Breast epithelium (tissue), 4 donors: ENCODE measurements around the gene POLR2F. TPM values are rescaled to one million over a fixed set of nuclear protein-coding genes. Genes with fewer than 3 reads are reported as not detected.

ENCODE experiments used
- DNase-seq, 2 donors: peaks; one replicate each; pipeline ENCODE4 v3.0.0-alpha.2; 2019; ENCODE audit warnings: low spot score in 2 of 2
- H3K27ac ChIP-seq, 2 donors: fragments of 200-600 bp; sonication (generic) in 1 of 2; one replicate each; pipeline ENCODE4 v1.5.1; 2016 to 2019; ENCODE audit warnings: mild to moderate bottlenecking in 1 of 2
- H3K27me3 ChIP-seq, 2 donors: fragments of 200-600 bp; sonication (generic) in 1 of 2; one replicate each; pipeline versions ENCODE4 v1.5.1 to v1.6.0; 2017 to 2019; ENCODE audit warnings: control low read depth in 1 of 2, mild to moderate bottlenecking in 1 of 2
- H3K36me3 ChIP-seq: fragments of 200-600 bp; one replicate; pipeline ENCODE4 v1.5.1; 2019
- H3K4me1 ChIP-seq, 2 donors: fragments of 200-600 bp; sonication (generic); one replicate each; pipeline ENCODE4 v1.5.1; 2016 to 2019; ENCODE audit warnings: control low read depth in 1 of 2
- H3K4me3 ChIP-seq, 3 donors: fragments of 200-600 bp; sonication (generic); 1 replicate in 2 of 3; 2 replicates in 1 of 3; pipeline ENCODE4 v1.5.1; 2016 to 2019; ENCODE audit warnings: mild to moderate bottlenecking in 3 of 3, moderate library complexity in 2 of 3
- H3K9me3 ChIP-seq, 2 donors: fragments of 200-600 bp; sonication (generic) in 1 of 2; one replicate each; pipeline ENCODE4 v1.5.1; 2016 to 2019; ENCODE audit warnings: control low read depth in 1 of 2
- CTCF ChIP-seq, 3 donors: fragments of 450-650 bp; IDR thresholded peaks; one replicate each; pipeline ENCODE4 v1.5.1; 2016 to 2017; ENCODE audit warnings: antibody characterized with exemption in 3 of 3, mild to moderate bottlenecking in 3 of 3, moderate library complexity in 3 of 3
- POLR2A ChIP-seq: fragments of 450-650 bp; IDR thresholded peaks from one replicate; pipeline ENCODE4 v1.6.1; 2016; ENCODE audit warnings: antibody characterized with exemption, mild to moderate bottlenecking, moderate library complexity
- POLR2AphosphoS5 ChIP-seq, 3 donors: sonication (generic); formaldehyde crosslinking; IDR thresholded peaks; one replicate each; pipeline ENCODE4 v1.6.1; 2017; ENCODE audit warnings: antibody characterized with exemption in 3 of 3
- intact Hi-C: fragments of 100-400 bp; cut with DNase I; formaldehyde crosslinking; loops from one replicate; pipeline ENCODE4 v1.15.1; 2023; ENCODE audit warnings: low total_unique reads
- total RNA-seq, 3 donors: library from RNA; depleted of rRNA; stranded (reverse); fragments of >200 nt; gene quantifications; one replicate each; pipeline ENCODE4 v1.1.0, GENCODE V29; 2016

POLR2F gene
- total RNA-seq, 3 donors from 2014 or later = 66.7 to 93.7 (median 82.4) TPM

GRCh38 chr22:37985050-37985585 is 31.6 kb downstream of the POLR2F start:
- Histone ChIP-seq H3K9me3 (no peaks in the 10 kb centered on the region), H3K27me3 (no peaks in the 10 kb centered on the region), H3K4me3 (peak overlapping the region in 2 of 3 donors; percentile 66 to 75), H3K36me3 (no peaks in the 10 kb centered on the region), H3K4me1 (peaks cover 0 to 5% of the 10 kb centered on the region in 2 donors), H3K27ac (peak overlapping the region; percentile 87 to 91)
- intact Hi-C loops = loop anchor here (10.0 kb wide), 1 partner anchor 50 kb away; no protein-coding TSS in a partner anchor
- no peak for TF ChIP-seq POLR2A
- TF ChIP-seq POLR2AphosphoS5 (IDR thresholded peaks at IDR 0.05) = no peak
- no peak for TF ChIP-seq CTCF (IDR thresholded peaks at IDR 0.05)
- DNase-seq = no peak

GRCh38 chr22:37985751-37986281 is 32.3 kb downstream of the POLR2F start:
- H3K4me3 ChIP-seq = peak overlapping the region in 2 of 3 donors; percentile 49 to 66
- DNase-seq = no peak
- H3K36me3 ChIP-seq = no peaks in the 10 kb centered on the region
- no peaks in the 10 kb centered on the region for H3K9me3 ChIP-seq
- peak overlapping the region; percentile 87 to 91 for H3K27ac ChIP-seq
- H3K27me3 ChIP-seq = no peaks in the 10 kb centered on the region
- TF ChIP-seq CTCF (IDR thresholded peaks at IDR 0.05) (no peak), POLR2AphosphoS5 (IDR thresholded peaks at IDR 0.05) (no peak), POLR2A (no peak)
- H3K4me1 ChIP-seq = peaks cover 0 to 11% of the 10 kb centered on the region in 2 donors
- intact Hi-C loops = loop anchor here (10.0 kb wide), 1 partner anchor 49 kb away; no protein-coding TSS in a partner anchor

- intact Hi-C loops = loop anchor here (10.0 kb wide), 1 partner anchor 48 kb away; no protein-coding TSS in a partner anchor
- H3K27ac ChIP-seq = peak overlapping the region; percentile 87 to 91
Measured at GRCh38 chr22:37986371-37986770, 32.9 kb downstream of the POLR2F start.

GRCh38 chr22:37989146-37990045 is 35.9 kb downstream of the POLR2F start:
- no peaks in the 10 kb centered on the region for H3K27me3 ChIP-seq
- peak overlapping the region; percentile 66 to 70 for H3K27ac ChIP-seq
- DNase-seq = no peak
- no peaks in the 10 kb centered on the region for H3K36me3 ChIP-seq
- no peaks in the 10 kb centered on the region for H3K9me3 ChIP-seq
- TF ChIP-seq POLR2A (no peak), CTCF (IDR thresholded peaks at IDR 0.05) (no peak), POLR2AphosphoS5 (IDR thresholded peaks at IDR 0.05) (no peak)
- no peak overlapping the region for H3K4me3 ChIP-seq
- intact Hi-C loops = loop anchor here (10.0 kb wide), 1 partner anchor 45 kb away; no protein-coding TSS in a partner anchor
- H3K4me1 ChIP-seq = peaks cover 0 to 11% of the 10 kb centered on the region in 2 donors

More at GRCh38 chr22:37986371-37986770, 32.9 kb downstream of the POLR2F start:
- Histone ChIP-seq H3K4me1 (peaks cover 0 to 11% of the 10 kb centered on the region in 2 donors), H3K4me3 (peak overlapping the region in 2 of 3 donors; percentile 49 to 66), H3K36me3 (no peaks in the 10 kb centered on the region), H3K9me3 (no peaks in the 10 kb centered on the region), H3K27me3 (no peaks in the 10 kb centered on the region)
- no peak for DNase-seq
- TF ChIP-seq POLR2AphosphoS5 (IDR thresholded peaks at IDR 0.05) = no peak
- no peak for TF ChIP-seq CTCF (IDR thresholded peaks at IDR 0.05)
- TF ChIP-seq POLR2A = no peak
